AG10803 (cell line): ENCODE results near the gene OAS1.
A peak's percentile ranks its signal among the peaks of the same experiment; 100 is the strongest.

Experiments
- DNase-seq: peaks from one replicate; pipeline ENCODE4 v3.0.0; 2010; ENCODE audit warnings: low read depth
- H3K4me3 ChIP-seq: 2 replicates; pipeline ENCODE4 v1.5.1; 2011; ENCODE audit warnings: mild to moderate bottlenecking, low read length, control low read depth
- CTCF ChIP-seq: conservative IDR thresholded peaks from 2 replicates; pipeline ENCODE4 v1.5.1; 2011; ENCODE audit warnings: mild to moderate bottlenecking, low read length, control low read depth, inconsistent platforms

OAS1 gene

GRCh38 chr12:112937741-112938719 lies 31.3 kb downstream of the OAS1 start, which contains the start of gene OAS3:
Gene OAS3 (plus strand): TSS chr12:112938474. CDS start chr12:112938531, 57 bp downstream.
- H3K4me3 ChIP-seq: peak within 1 kb of the TSS; percentile 74
- peak; percentile 65 for DNase-seq
- TF ChIP-seq CTCF: no peak

GRCh38 chr12:112938751-112939150 lies 32.0 kb downstream of the OAS1 start:
- TF ChIP-seq CTCF: no peak
- no peak for DNase-seq
- H3K4me3 ChIP-seq: peak overlapping the region; percentile 74

- TF ChIP-seq CTCF: no peak
- no peak for DNase-seq
- H3K4me3 ChIP-seq: no peak overlapping the region
Observed at GRCh38 chr12:112939761-112940381, 33.1 kb downstream of the OAS1 start.

- no peak for DNase-seq
- TF ChIP-seq CTCF: no peak
- H3K4me3 ChIP-seq: no peak overlapping the region
Observed at GRCh38 chr12:112941528-112942335, 35.0 kb downstream of the OAS1 start.

GRCh38 chr12:112942572-112942971 lies 35.8 kb downstream of the OAS1 start:
- no peak overlapping the region for H3K4me3 ChIP-seq
- no peak for TF ChIP-seq CTCF
- no peak for DNase-seq

GRCh38 chr12:112944024-112944690 lies 37.4 kb downstream of the OAS1 start:
- no peak for DNase-seq
- H3K4me3 ChIP-seq: no peak overlapping the region
- TF ChIP-seq CTCF: no peak
